HCT116 (cell line): ENCODE results near the gene POLDIP2. TPM values are rescaled to one million over a fixed set of nuclear protein-coding genes. Genes with fewer than 3 reads are reported as not detected.

ENCODE experiments used
- ATAC-seq: fragments of 200-7000 bp; cut with Tn5 transposase; 2 replicates; pipeline ENCODE4 v1.9.1; 2020; ENCODE audit warnings: mild to moderate bottlenecking, moderate library complexity
- BruUV-seq: library from RNA; stranded (reverse); fragments of 400-500 nt; replicated peaks from 2 replicates; lab custom pipeline; 2021; lab: Mats Ljungman, UMichigan
- CTCF ChIA-PET: fragments of 300-600 bp; sonication (Branson Sonifier 250); formaldehyde crosslinking; loops from one replicate; lab custom pipeline; 2021; ENCODE audit warnings: antibody characterized with exemption; lab: Charles Lee
- POLR2A ChIA-PET: fragments of 300-600, 350-600 bp; sonication (Branson Sonifier 250); formaldehyde crosslinking; loops from one replicate; lab custom pipeline; 2021; ENCODE audit warnings: antibody characterized with exemption; lab: Charles Lee
- RAD21 ChIA-PET, 2 experiments: fragments of 300-600 bp; sonication (Branson Sonifier 250); formaldehyde crosslinking; loops; one replicate each; lab custom pipeline; 2023; ENCODE audit warnings: low total read pairs in 2 of 2; ENCODE audit not compliant: uncharacterized antibody in 2 of 2, unreplicated experiment in 2 of 2, low non-redundant PET in 1 of 2; lab: Charles Lee
- DNase-seq: peaks from one replicate; pipeline ENCODE4 v3.0.0-alpha.2; 2010; ENCODE audit warnings: low read depth, low spot score
- H2AFZ ChIP-seq: fragments of 200-600 bp; shearing (Covaris generic), sonication (generic); 2 replicates; pipeline ENCODE4 v1.6.1; 2017; ENCODE audit warnings: low read depth, mixed run types, mixed read lengths, antibody characterized with exemption, low read length; ENCODE audit not compliant: poor library complexity, severe bottlenecking
- H3K27ac ChIP-seq: 2 replicates; pipeline ENCODE4 v1.5.1; 2012; ENCODE audit warnings: low read depth, low read length
- H3K27me3 ChIP-seq: fragments of 200-600 bp; sonication (generic); 2 replicates; pipeline ENCODE4 v1.6.1; 2016; ENCODE audit warnings: mixed run types, low read length, mixed read lengths; ENCODE audit not compliant: insufficient read depth
- H3K36me3 ChIP-seq, 2 experiments: fragments of 200-500 bp in 1 of 2; fragments of 200-600 bp in 1 of 2; sonication (Bioruptor generic) in 1 of 2; sonication (generic) in 1 of 2; 2 replicates each; pipeline versions ENCODE4 v1.5.1 to v1.6.1; 2014 to 2016; ENCODE audit warnings: low read length in 2 of 2, inconsistent platforms in 1 of 2, mixed read lengths in 1 of 2, mixed run types in 1 of 2; ENCODE audit not compliant: insufficient read depth in 2 of 2, control insufficient read depth in 1 of 2
- H3K4me1 ChIP-seq, 2 experiments: fragments of 200-600 bp in 1 of 2; sonication (generic) in 1 of 2; 2 replicates each; pipeline versions ENCODE4 v1.5.1 to v1.6.1; 2012 to 2017; ENCODE audit warnings: low read length in 2 of 2, inconsistent platforms in 1 of 2, mild to moderate bottlenecking in 1 of 2, mixed read lengths in 1 of 2, mixed run types in 1 of 2, moderate library complexity in 1 of 2; ENCODE audit not compliant: insufficient read depth in 2 of 2, control insufficient read depth in 1 of 2
- H3K4me2 ChIP-seq: fragments of 200-600 bp; sonication (generic); 2 replicates; pipeline ENCODE4 v1.6.1; 2017; ENCODE audit warnings: mixed run types, low read length, mixed read lengths
- H3K4me3 ChIP-seq, 2 experiments: fragments of 200-600 bp in 1 of 2; sonication (generic) in 1 of 2; replicated peaks in 1 of 2; 2 replicates each; pipeline ENCODE4 v1.5.1; 2011 to 2016; ENCODE audit warnings: low read length in 2 of 2, control low read depth in 1 of 2, low read depth in 1 of 2, mild to moderate bottlenecking in 1 of 2, mixed read lengths in 1 of 2, mixed run types in 1 of 2
- H3K79me2 ChIP-seq: fragments of 200-600 bp; sonication (generic); 2 replicates; pipeline ENCODE4 v1.6.1; 2017; ENCODE audit warnings: mild to moderate bottlenecking, mixed run types, low read length, moderate library complexity, mixed read lengths; ENCODE audit not compliant: insufficient read depth
- H3K9ac ChIP-seq: fragments of 200-600 bp; sonication (generic); 2 replicates; pipeline ENCODE4 v1.6.1; 2016; ENCODE audit warnings: low read length, mixed read lengths
- H3K9me2 ChIP-seq: fragments of 200-600 bp; sonication (generic), shearing (Covaris generic); 2 replicates; pipeline ENCODE4 v1.6.1; 2017; ENCODE audit warnings: mixed run types, mild to moderate bottlenecking, moderate library complexity; ENCODE audit not compliant: insufficient read depth
- H3K9me3 ChIP-seq, 2 experiments: fragments of 200-500 bp in 1 of 2; fragments of 200-600 bp in 1 of 2; sonication (Bioruptor generic) in 1 of 2; sonication (generic) in 1 of 2; 2 replicates each; pipeline ENCODE4 v1.6.1; 2014 to 2017; ENCODE audit warnings: low read length in 2 of 2, mixed read lengths in 2 of 2, inconsistent platforms in 1 of 2, low read depth in 1 of 2, mild to moderate bottlenecking in 1 of 2, mixed run types in 1 of 2, moderate library complexity in 1 of 2; ENCODE audit not compliant: control insufficient read depth in 1 of 2, insufficient read depth in 1 of 2
- H4K20me1 ChIP-seq: fragments of 200-600 bp; sonication (generic), shearing (Covaris generic); 2 replicates; pipeline ENCODE4 v1.6.1; 2017; ENCODE audit warnings: mixed run types, mild to moderate bottlenecking, moderate library complexity; ENCODE audit not compliant: insufficient read depth
- CBX3 ChIP-seq: IDR thresholded peaks from 2 replicates; pipeline ENCODE4 v1.6.1; 2012; ENCODE audit warnings: low read depth
- ELF1 ChIP-seq: IDR thresholded peaks from 2 replicates; pipeline ENCODE4 v1.6.1; 2012; ENCODE audit warnings: low read depth, borderline replicate concordance
- EZH2 ChIP-seq: fragments of 200-600 bp; sonication (generic); IDR thresholded peaks from 2 replicates; pipeline ENCODE4 v1.6.1; 2017; ENCODE audit warnings: antibody characterized with exemption, mixed run types
- JUND ChIP-seq: IDR thresholded peaks from 2 replicates; pipeline ENCODE4 v1.6.1; 2012
- POLR2A ChIP-seq: IDR thresholded peaks from 2 replicates; pipeline ENCODE4 v1.7.0; 2011; ENCODE audit warnings: borderline replicate concordance; ENCODE audit not compliant: insufficient read depth, insufficient read length; ENCODE audit errors: extremely low read depth
- RAD21 ChIP-seq: IDR thresholded peaks from 2 replicates; pipeline ENCODE4 v1.6.1; 2012; ENCODE audit warnings: low read depth, mild to moderate bottlenecking
- SIN3A ChIP-seq: IDR thresholded peaks from 2 replicates; pipeline ENCODE4 v1.6.1; 2012; ENCODE audit warnings: low read depth
- SP1 ChIP-seq: IDR thresholded peaks from 2 replicates; pipeline ENCODE4 v1.6.1; 2012; ENCODE audit warnings: low read depth
- SRF ChIP-seq: IDR thresholded peaks from 2 replicates; pipeline ENCODE4 v1.6.1; 2012; ENCODE audit warnings: low read depth
- TCF7L2 ChIP-seq: IDR thresholded peaks from 2 replicates; pipeline ENCODE4 v1.7.0; 2011; ENCODE audit warnings: borderline replicate concordance, inconsistent platforms; ENCODE audit not compliant: insufficient read depth, insufficient read length; ENCODE audit errors: extremely low read depth
- intact Hi-C: fragments of 100-400 bp; cut with micrococcal nuclease; formaldehyde crosslinking; loops from 2 replicates; pipeline ENCODE4 v1.10.0; 2022
- total RNA-seq: library from RNA; stranded (reverse); gene quantifications from one replicate; pipeline ENCODE4 v1.2.1, GENCODE V29; 2021; ENCODE audit not compliant: unreplicated experiment
- TF ChIP-seq, protein P1 (sequence below): IDR thresholded peaks from 2 replicates; pipeline ENCODE4 v1.6.1; 2011; ENCODE audit warnings: mild to moderate bottlenecking, low read length, moderate library complexity; ENCODE audit not compliant: insufficient replicate concordance; ENCODE audit errors: extremely low read depth
- TF ChIP-seq, protein P2 (sequence below): IDR thresholded peaks from 2 replicates; pipeline ENCODE4 v1.6.1; 2012
- TF ChIP-seq, protein P3 (sequence below): IDR thresholded peaks from 2 replicates; pipeline ENCODE4 v1.6.1; 2012
- TF ChIP-seq, protein P4 (sequence below): IDR thresholded peaks from 2 replicates; pipeline ENCODE4 v1.6.1; 2012; ENCODE audit warnings: low read depth
- TF ChIP-seq, protein P5 (sequence below), 3 experiments: fragments of 200-600 bp in 1 of 3; sonication (generic) in 1 of 3; IDR thresholded peaks in 2 of 3; conservative IDR thresholded peaks in 1 of 3; 2 replicates each; pipeline ENCODE4 v1.5.1; 2012 to 2017; ENCODE audit warnings: low read depth in 2 of 3, low read length in 2 of 3, antibody characterized with exemption in 1 of 3, borderline replicate concordance in 1 of 3, control low read depth in 1 of 3, mild to moderate bottlenecking in 1 of 3, mixed read lengths in 1 of 3, mixed run types in 1 of 3, moderate library complexity in 1 of 3; ENCODE audit not compliant: insufficient read depth in 1 of 3

POLDIP2 gene
- total RNA-seq, 1 experiment from 2014 or later = 78.0 TPM

DNA sequence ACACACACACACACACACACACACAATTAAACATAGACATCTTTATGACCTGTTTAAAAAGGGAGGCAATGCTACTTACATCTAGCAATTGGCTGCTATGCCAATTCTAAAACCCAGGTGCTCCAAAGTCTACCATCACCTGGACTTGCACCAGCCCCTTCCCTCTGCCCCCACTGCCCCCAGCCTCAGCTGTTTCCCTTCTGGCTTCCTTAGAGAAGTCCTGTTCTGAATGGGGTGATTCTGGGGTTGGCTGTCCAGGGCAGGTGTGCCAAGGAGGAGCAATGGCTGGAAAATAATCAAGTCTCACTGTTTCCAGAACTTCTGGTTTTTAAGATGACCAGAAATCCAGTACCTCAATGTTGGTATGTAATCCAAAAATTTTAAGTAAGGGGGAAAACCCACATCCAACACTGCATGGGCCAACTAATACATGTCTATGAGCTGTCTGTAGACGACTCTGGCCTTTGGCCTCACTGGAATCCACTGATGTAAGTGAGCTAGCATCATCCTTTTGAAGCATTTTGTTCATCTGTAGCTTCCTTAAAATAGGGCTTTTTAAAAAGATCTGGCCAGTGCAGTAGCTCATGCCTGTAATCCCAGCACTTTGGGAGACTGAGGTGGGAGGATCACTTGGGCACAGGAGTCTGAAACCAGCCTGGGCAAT is 24.1 kb downstream of the POLDIP2 start:
- Histone ChIP-seq H3K79me2 (peaks cover 22% of the 10 kb centered on the region), H3K9me2 (no peaks in the 10 kb centered on the region), H3K27ac (no peak overlapping the region), H2AFZ (no peak overlapping the region), H3K36me3 (peaks cover 2% of the 10 kb centered on the region in 2 experiments; a peak in 3 of 4 replicates), H3K9me3 (no peaks in the 10 kb centered on the region), H3K4me2 (no peak overlapping the region), H3K27me3 (no peaks in the 10 kb centered on the region), H4K20me1 (no peaks in the 10 kb centered on the region), H3K4me1 (peaks cover 16 to 31% of the 10 kb centered on the region in 2 experiments), H3K9ac (no peak overlapping the region), H3K4me3 (no peak overlapping the region)
- BruUV-seq = no TSS peak
- ChIA-PET RAD21 (no interaction called here), CTCF (no interaction called here), POLR2A (no interaction called here)
- TF ChIP-seq EZH2 (no peak), RAD21 (no peak), SRF (no peak), TCF7L2 (no peak), JUND (no peak), SIN3A (no peak), POLR2A (no peak), SP1 (no peak), ELF1 (no peak), CBX3 (no peak)
- TF ChIP-seq, protein P1, sequence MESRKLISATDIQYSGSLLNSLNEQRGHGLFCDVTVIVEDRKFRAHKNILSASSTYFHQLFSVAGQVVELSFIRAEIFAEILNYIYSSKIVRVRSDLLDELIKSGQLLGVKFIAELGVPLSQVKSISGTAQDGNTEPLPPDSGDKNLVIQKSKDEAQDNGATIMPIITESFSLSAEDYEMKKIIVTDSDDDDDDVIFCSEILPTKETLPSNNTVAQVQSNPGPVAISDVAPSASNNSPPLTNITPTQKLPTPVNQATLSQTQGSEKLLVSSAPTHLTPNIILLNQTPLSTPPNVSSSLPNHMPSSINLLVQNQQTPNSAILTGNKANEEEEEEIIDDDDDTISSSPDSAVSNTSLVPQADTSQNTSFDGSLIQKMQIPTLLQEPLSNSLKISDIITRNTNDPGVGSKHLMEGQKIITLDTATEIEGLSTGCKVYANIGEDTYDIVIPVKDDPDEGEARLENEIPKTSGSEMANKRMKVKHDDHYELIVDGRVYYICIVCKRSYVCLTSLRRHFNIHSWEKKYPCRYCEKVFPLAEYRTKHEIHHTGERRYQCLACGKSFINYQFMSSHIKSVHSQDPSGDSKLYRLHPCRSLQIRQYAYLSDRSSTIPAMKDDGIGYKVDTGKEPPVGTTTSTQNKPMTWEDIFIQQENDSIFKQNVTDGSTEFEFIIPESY = no peak
- TF ChIP-seq, protein P2, sequence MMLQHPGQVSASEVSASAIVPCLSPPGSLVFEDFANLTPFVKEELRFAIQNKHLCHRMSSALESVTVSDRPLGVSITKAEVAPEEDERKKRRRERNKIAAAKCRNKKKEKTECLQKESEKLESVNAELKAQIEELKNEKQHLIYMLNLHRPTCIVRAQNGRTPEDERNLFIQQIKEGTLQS = no peak
- TF ChIP-seq, protein P3, sequence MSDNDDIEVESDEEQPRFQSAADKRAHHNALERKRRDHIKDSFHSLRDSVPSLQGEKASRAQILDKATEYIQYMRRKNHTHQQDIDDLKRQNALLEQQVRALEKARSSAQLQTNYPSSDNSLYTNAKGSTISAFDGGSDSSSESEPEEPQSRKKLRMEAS = no peak
- TF ChIP-seq, protein P4, sequence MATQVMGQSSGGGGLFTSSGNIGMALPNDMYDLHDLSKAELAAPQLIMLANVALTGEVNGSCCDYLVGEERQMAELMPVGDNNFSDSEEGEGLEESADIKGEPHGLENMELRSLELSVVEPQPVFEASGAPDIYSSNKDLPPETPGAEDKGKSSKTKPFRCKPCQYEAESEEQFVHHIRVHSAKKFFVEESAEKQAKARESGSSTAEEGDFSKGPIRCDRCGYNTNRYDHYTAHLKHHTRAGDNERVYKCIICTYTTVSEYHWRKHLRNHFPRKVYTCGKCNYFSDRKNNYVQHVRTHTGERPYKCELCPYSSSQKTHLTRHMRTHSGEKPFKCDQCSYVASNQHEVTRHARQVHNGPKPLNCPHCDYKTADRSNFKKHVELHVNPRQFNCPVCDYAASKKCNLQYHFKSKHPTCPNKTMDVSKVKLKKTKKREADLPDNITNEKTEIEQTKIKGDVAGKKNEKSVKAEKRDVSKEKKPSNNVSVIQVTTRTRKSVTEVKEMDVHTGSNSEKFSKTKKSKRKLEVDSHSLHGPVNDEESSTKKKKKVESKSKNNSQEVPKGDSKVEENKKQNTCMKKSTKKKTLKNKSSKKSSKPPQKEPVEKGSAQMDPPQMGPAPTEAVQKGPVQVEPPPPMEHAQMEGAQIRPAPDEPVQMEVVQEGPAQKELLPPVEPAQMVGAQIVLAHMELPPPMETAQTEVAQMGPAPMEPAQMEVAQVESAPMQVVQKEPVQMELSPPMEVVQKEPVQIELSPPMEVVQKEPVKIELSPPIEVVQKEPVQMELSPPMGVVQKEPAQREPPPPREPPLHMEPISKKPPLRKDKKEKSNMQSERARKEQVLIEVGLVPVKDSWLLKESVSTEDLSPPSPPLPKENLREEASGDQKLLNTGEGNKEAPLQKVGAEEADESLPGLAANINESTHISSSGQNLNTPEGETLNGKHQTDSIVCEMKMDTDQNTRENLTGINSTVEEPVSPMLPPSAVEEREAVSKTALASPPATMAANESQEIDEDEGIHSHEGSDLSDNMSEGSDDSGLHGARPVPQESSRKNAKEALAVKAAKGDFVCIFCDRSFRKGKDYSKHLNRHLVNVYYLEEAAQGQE = no peak
- TF ChIP-seq, protein P5, sequence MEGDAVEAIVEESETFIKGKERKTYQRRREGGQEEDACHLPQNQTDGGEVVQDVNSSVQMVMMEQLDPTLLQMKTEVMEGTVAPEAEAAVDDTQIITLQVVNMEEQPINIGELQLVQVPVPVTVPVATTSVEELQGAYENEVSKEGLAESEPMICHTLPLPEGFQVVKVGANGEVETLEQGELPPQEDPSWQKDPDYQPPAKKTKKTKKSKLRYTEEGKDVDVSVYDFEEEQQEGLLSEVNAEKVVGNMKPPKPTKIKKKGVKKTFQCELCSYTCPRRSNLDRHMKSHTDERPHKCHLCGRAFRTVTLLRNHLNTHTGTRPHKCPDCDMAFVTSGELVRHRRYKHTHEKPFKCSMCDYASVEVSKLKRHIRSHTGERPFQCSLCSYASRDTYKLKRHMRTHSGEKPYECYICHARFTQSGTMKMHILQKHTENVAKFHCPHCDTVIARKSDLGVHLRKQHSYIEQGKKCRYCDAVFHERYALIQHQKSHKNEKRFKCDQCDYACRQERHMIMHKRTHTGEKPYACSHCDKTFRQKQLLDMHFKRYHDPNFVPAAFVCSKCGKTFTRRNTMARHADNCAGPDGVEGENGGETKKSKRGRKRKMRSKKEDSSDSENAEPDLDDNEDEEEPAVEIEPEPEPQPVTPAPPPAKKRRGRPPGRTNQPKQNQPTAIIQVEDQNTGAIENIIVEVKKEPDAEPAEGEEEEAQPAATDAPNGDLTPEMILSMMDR (IDR thresholded peaks at IDR 0.05 in 2 of 3, conservative IDR thresholded peaks at IDR 0.05 in 1 of 3; ENCODE audit: borderline replicate concordance in 1 of 3, insufficient read depth in 1 of 3, low read depth in 2 of 3, low read length in 2 of 3) = no peak
- ATAC-seq (no peak), DNase-seq (no peak)
- intact Hi-C loops = no loop called here
